ENCODE results near the gene EHMT2. TPM values are rescaled to one million over a fixed set of nuclear protein-coding genes. Genes with fewer than 3 reads are reported as not detected.

Gene EHMT2
- total and polyA plus RNA-seq, 2 of the 13 experiments (the other 11 are each of a cell fraction or from before 2014, with no cell fraction given), result 55.2 to 69.2 TPM

DNA sequence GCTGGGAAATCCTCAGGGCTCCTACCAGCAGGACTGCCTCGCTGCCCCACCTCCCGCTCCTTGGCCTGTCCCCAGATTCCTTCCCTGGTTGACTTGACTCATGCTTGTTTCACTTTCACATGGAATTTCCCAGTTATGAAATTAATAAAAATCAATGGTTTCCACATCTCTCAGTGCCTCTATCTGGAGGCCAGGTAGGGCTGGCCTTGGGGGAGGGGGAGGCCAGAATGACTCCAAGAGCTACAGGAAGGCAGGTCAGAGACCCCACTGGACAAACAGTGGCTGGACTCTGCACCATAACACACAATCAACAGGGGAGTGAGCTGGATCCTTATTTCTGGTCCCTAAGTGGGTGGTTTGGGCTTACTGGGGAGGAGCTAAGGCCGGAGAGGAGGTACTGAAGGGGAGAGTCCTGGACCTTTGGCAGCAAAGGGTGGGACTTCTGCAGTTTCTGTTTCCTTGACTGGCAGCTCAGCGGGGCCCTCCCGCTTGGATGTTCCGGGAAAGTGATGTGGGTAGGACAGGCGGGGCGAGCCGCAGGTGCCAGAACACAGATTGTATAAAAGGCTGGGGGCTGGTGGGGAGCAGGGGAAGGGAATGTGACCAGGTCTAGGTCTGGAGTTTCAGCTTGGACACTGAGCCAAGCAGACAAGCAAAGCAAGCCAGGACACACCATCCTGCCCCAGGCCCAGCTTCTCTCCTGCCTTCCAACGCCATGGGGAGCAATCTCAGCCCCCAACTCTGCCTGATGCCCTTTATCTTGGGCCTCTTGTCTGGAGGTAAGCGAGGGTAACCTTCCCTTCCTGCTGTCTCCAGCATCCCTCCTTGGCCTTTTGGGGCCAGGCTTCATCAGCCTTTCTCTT is 48.2 kb upstream of the EHMT2 start, which contains the start of gene CFB (continued):
- peak; percentile 59 for TF ChIP-seq ARNTL (CRISPR knock-in tag; IDR thresholded peaks at IDR 0.05)
- TF ChIP-seq, protein P1, sequence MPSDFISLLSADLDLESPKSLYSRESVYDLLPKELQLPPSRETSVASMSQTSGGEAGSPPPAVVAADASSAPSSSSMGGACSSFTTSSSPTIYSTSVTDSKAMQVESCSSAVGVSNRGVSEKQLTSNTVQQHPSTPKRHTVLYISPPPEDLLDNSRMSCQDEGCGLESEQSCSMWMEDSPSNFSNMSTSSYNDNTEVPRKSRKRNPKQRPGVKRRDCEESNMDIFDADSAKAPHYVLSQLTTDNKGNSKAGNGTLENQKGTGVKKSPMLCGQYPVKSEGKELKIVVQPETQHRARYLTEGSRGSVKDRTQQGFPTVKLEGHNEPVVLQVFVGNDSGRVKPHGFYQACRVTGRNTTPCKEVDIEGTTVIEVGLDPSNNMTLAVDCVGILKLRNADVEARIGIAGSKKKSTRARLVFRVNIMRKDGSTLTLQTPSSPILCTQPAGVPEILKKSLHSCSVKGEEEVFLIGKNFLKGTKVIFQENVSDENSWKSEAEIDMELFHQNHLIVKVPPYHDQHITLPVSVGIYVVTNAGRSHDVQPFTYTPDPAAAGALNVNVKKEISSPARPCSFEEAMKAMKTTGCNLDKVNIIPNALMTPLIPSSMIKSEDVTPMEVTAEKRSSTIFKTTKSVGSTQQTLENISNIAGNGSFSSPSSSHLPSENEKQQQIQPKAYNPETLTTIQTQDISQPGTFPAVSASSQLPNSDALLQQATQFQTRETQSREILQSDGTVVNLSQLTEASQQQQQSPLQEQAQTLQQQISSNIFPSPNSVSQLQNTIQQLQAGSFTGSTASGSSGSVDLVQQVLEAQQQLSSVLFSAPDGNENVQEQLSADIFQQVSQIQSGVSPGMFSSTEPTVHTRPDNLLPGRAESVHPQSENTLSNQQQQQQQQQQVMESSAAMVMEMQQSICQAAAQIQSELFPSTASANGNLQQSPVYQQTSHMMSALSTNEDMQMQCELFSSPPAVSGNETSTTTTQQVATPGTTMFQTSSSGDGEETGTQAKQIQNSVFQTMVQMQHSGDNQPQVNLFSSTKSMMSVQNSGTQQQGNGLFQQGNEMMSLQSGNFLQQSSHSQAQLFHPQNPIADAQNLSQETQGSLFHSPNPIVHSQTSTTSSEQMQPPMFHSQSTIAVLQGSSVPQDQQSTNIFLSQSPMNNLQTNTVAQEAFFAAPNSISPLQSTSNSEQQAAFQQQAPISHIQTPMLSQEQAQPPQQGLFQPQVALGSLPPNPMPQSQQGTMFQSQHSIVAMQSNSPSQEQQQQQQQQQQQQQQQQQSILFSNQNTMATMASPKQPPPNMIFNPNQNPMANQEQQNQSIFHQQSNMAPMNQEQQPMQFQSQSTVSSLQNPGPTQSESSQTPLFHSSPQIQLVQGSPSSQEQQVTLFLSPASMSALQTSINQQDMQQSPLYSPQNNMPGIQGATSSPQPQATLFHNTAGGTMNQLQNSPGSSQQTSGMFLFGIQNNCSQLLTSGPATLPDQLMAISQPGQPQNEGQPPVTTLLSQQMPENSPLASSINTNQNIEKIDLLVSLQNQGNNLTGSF (CRISPR knock-in tag; IDR thresholded peaks at IDR 0.05), result 0 out of 2 replicates have a peak, but pooled peaks have one; percentile 2
- TF ChIP-seq ZNF709 (CRISPR knock-in tag; IDR thresholded peaks at IDR 0.05), result peak; percentile 7; the same call in 1 of the 2 replicates
- peak; percentile 94 for TF ChIP-seq FOXJ3 (CRISPR knock-in tag; IDR thresholded peaks at IDR 0.05; ENCODE audit: borderline replicate concordance)
- peak; percentile 69 for TF ChIP-seq NFYC (CRISPR knock-in tag; IDR thresholded peaks at IDR 0.05)
- peak; percentile 40 for TF ChIP-seq RAD21 (CRISPR knock-in tag; IDR thresholded peaks at IDR 0.05)
- TF ChIP-seq ZNF746 (CRISPR knock-in tag; IDR thresholded peaks at IDR 0.05), result peak; percentile 88; the same call in 1 of the 2 replicates
- peak; percentile 100 for TF ChIP-seq RXRA (CRISPR knock-in tag; IDR thresholded peaks at IDR 0.05)
- TF ChIP-seq NFIB (CRISPR knock-in tag; IDR thresholded peaks at IDR 0.05; ENCODE audit: borderline replicate concordance), result no peak
- peak; percentile 63 for TF ChIP-seq DNMT1 (CRISPR knock-in tag; IDR thresholded peaks at IDR 0.05)
- TF ChIP-seq YEATS2 (CRISPR knock-in tag; IDR thresholded peaks at IDR 0.05; ENCODE audit: borderline replicate concordance), result peak; percentile 66; the same call in 1 of the 2 replicates
- no peak for TF ChIP-seq ZNF33B (CRISPR knock-in tag; IDR thresholded peaks at IDR 0.05)
- TF ChIP-seq RELA (CRISPR knock-in tag; IDR thresholded peaks at IDR 0.05), result peak; percentile 96
- TF ChIP-seq ESRRA (CRISPR knock-in tag; IDR thresholded peaks at IDR 0.05; ENCODE audit: low read depth), result peak; percentile 73
- TF ChIP-seq ZNF776 (CRISPR knock-in tag; IDR thresholded peaks at IDR 0.05), result peak; percentile 77
- no peak for TF ChIP-seq ZNF773 (CRISPR knock-in tag; IDR thresholded peaks at IDR 0.05; ENCODE audit: borderline replicate concordance)
- TF ChIP-seq POGZ (CRISPR knock-in tag; IDR thresholded peaks at IDR 0.05), result peak; percentile 51
- TF ChIP-seq SIN3B (IDR thresholded peaks at IDR 0.05; ENCODE audit: low read length), result no peak
- TF ChIP-seq, protein P2, sequence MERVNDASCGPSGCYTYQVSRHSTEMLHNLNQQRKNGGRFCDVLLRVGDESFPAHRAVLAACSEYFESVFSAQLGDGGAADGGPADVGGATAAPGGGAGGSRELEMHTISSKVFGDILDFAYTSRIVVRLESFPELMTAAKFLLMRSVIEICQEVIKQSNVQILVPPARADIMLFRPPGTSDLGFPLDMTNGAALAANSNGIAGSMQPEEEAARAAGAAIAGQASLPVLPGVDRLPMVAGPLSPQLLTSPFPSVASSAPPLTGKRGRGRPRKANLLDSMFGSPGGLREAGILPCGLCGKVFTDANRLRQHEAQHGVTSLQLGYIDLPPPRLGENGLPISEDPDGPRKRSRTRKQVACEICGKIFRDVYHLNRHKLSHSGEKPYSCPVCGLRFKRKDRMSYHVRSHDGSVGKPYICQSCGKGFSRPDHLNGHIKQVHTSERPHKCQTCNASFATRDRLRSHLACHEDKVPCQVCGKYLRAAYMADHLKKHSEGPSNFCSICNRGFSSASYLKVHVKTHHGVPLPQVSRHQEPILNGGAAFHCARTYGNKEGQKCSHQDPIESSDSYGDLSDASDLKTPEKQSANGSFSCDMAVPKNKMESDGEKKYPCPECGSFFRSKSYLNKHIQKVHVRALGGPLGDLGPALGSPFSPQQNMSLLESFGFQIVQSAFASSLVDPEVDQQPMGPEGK (CRISPR knock-in tag; IDR thresholded peaks at IDR 0.05), result peak; percentile 99
- TF ChIP-seq, protein P3, sequence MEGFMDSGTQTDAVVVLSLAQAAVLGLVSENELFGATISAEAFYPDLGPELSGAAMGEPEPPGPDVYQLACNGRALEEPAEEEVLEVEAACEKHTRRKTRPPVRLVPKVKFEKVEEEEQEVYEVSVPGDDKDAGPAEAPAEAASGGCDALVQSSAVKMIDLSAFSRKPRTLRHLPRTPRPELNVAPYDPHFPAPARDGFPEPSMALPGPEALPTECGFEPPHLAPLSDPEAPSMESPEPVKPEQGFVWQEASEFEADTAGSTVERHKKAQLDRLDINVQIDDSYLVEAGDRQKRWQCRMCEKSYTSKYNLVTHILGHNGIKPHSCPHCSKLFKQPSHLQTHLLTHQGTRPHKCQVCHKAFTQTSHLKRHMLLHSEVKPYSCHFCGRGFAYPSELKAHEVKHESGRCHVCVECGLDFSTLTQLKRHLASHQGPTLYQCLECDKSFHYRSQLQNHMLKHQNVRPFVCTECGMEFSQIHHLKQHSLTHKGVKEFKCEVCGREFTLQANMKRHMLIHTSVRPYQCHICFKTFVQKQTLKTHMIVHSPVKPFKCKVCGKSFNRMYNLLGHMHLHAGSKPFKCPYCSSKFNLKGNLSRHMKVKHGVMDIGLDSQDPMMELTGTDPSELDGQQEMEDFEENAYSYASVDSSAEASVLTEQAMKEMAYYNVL (CRISPR knock-in tag; IDR thresholded peaks at IDR 0.05; ENCODE audit: borderline replicate concordance), result peak; percentile 40; the same call in 1 of the 2 replicates
- 0 out of 2 replicates have a peak, but pooled peaks have one; percentile 44 for TF ChIP-seq NCOA5 (CRISPR knock-in tag; IDR thresholded peaks at IDR 0.05)

Measured in HepG2 (cell line).